Nephron progenitor cell (in vitro differentiated cells): ENCODE measurements around the gene PTPN20.
A peak's percentile ranks its signal among the peaks of the same experiment; 100 is the strongest.

ENCODE experiments used
- DNase-seq: peaks from one replicate; pipeline ENCODE4 v3.0.0; 2021
- H3K27ac Mint-ChIP-seq: 2 replicates; pipeline ENCODE4 v1.8.0; 2021; ENCODE audit warnings: mild to moderate bottlenecking, moderate library complexity, mixed read lengths
- H3K27me3 Mint-ChIP-seq: 2 replicates; pipeline ENCODE4 v1.8.0; 2021; ENCODE audit warnings: mild to moderate bottlenecking, low read depth, mixed read lengths; ENCODE audit not compliant: poor library complexity
- H3K36me3 Mint-ChIP-seq: 2 replicates; pipeline ENCODE4 v1.8.0; 2021; ENCODE audit warnings: low read depth, mixed read lengths
- H3K4me1 Mint-ChIP-seq: 2 replicates; pipeline ENCODE4 v1.8.0; 2021; ENCODE audit warnings: mixed read lengths
- H3K4me3 Mint-ChIP-seq: 2 replicates; pipeline ENCODE4 v1.8.0; 2021; ENCODE audit warnings: mild to moderate bottlenecking, moderate library complexity, mixed read lengths
- H3K9me3 Mint-ChIP-seq: 2 replicates; pipeline ENCODE4 v1.8.0; 2021; ENCODE audit warnings: mild to moderate bottlenecking, moderate library complexity, mixed read lengths
- CTCF ChIP-seq: fragments of 200-600 bp; sonication (generic); IDR thresholded peaks from 2 replicates; pipeline ENCODE4 v1.5.0; 2021; ENCODE audit warnings: antibody characterized with exemption

The PTPN20 gene

GRCh38 chr10:46992803-46993561 is 81.8 kb downstream of the PTPN20 start:
- TF ChIP-seq CTCF = peak; percentile 37

GRCh38 chr10:46995234-46995633 is 84.0 kb downstream of the PTPN20 start:
- Mint-ChIP-seq H3K9me3 (peaks cover 23% of the 10 kb centered on the region), H3K27me3 (peaks cover 7% of the 10 kb centered on the region), H3K4me3 (no peak overlapping the region), H3K27ac (no peak overlapping the region), H3K36me3 (peaks cover 5% of the 10 kb centered on the region), H3K4me1 (no peaks in the 10 kb centered on the region)
- DNase-seq = no peak
- no peak for TF ChIP-seq CTCF

More at GRCh38 chr10:46992803-46993561, 81.8 kb downstream of the PTPN20 start:
- no peak for DNase-seq
- Mint-ChIP-seq H3K27me3 (peaks cover 4% of the 10 kb centered on the region), H3K4me3 (no peak overlapping the region), H3K36me3 (peaks cover 5% of the 10 kb centered on the region), H3K9me3 (peaks cover 23% of the 10 kb centered on the region), H3K27ac (no peak overlapping the region), H3K4me1 (no peaks in the 10 kb centered on the region)

- TF ChIP-seq CTCF = no peak
- H3K27me3 Mint-ChIP-seq = peaks cover 3% of the 10 kb centered on the region
- DNase-seq = no peak
- no peaks in the 10 kb centered on the region for H3K4me1 Mint-ChIP-seq
- no peak overlapping the region for H3K4me3 Mint-ChIP-seq
- peaks cover 5% of the 10 kb centered on the region for H3K36me3 Mint-ChIP-seq
- H3K9me3 Mint-ChIP-seq = peaks cover 23% of the 10 kb centered on the region
- H3K27ac Mint-ChIP-seq = no peak overlapping the region
Measured at GRCh38 chr10:46998192-46998591, 87.0 kb downstream of the PTPN20 start.

- H3K9me3 Mint-ChIP-seq = peaks cover 23% of the 10 kb centered on the region
- no peak overlapping the region for H3K27ac Mint-ChIP-seq
- no peak for DNase-seq
- TF ChIP-seq CTCF = no peak
- peaks cover 3% of the 10 kb centered on the region for H3K27me3 Mint-ChIP-seq
- H3K4me3 Mint-ChIP-seq = no peak overlapping the region
- H3K4me1 Mint-ChIP-seq = no peaks in the 10 kb centered on the region
- peaks cover 5% of the 10 kb centered on the region for H3K36me3 Mint-ChIP-seq
Measured at GRCh38 chr10:46998595-46998994, 87.4 kb downstream of the PTPN20 start.

- no peak for DNase-seq
- H3K36me3 Mint-ChIP-seq = peaks cover 5% of the 10 kb centered on the region
- H3K9me3 Mint-ChIP-seq = peaks cover 19% of the 10 kb centered on the region
- H3K27ac Mint-ChIP-seq = no peak overlapping the region
- peaks cover 3% of the 10 kb centered on the region for H3K27me3 Mint-ChIP-seq
- H3K4me1 Mint-ChIP-seq = no peaks in the 10 kb centered on the region
- no peak for TF ChIP-seq CTCF
- no peak overlapping the region for H3K4me3 Mint-ChIP-seq
Measured at GRCh38 chr10:46999217-46999616, 88.0 kb downstream of the PTPN20 start.

- no peak for TF ChIP-seq CTCF
- DNase-seq = no peak
- Mint-ChIP-seq H3K27ac (no peak overlapping the region), H3K4me3 (no peak overlapping the region), H3K27me3 (peaks cover 25% of the 10 kb centered on the region), H3K4me1 (no peaks in the 10 kb centered on the region), H3K36me3 (no peaks in the 10 kb centered on the region), H3K9me3 (no peaks in the 10 kb centered on the region)
Measured at GRCh38 chr10:47008769-47009168, 97.5 kb downstream of the PTPN20 start.
